Spleen (tissue), 11 donors: ENCODE results near the gene ATRIP. TPM values are rescaled to one million over a fixed set of nuclear protein-coding genes. Genes with fewer than 3 reads are reported as not detected.
A peak's percentile ranks its signal among the peaks of the same experiment; 100 is the strongest.

Experiments
- DNase-seq: peaks from one replicate; pipeline ENCODE4 v3.0.0-alpha.2; 2020
- H3K27ac ChIP-seq, 8 donors: fragments of 200-600 bp; sonication (generic) in 7 of 8; 1 replicate in 4 of 8; 2 replicates in 4 of 8; pipeline versions ENCODE4 v1.5.0 to v1.8.0; 2016 to 2021; ENCODE audit warnings: inconsistent platforms in 4 of 8, mild to moderate bottlenecking in 4 of 8, moderate library complexity in 1 of 8
- H3K27me3 ChIP-seq, 7 donors: fragments of 200-600 bp; sonication (generic) in 6 of 7; replicated peaks in 1 of 7; 1 replicate in 4 of 7; 2 replicates in 3 of 7; pipeline versions ENCODE4 v1.5.0 to v1.8.0; 2016 to 2021; ENCODE audit warnings: inconsistent platforms in 3 of 7, mild to moderate bottlenecking in 1 of 7
- H3K36me3 ChIP-seq, 6 donors: fragments of 200-600 bp; sonication (generic) in 5 of 6; 1 replicate in 4 of 6; 2 replicates in 2 of 6; pipeline versions ENCODE4 v1.5.0 to v1.8.0; 2016 to 2021; ENCODE audit warnings: inconsistent platforms in 2 of 6
- H3K4me1 ChIP-seq, 6 donors: fragments of 200-600 bp; sonication (generic) in 5 of 6; 1 replicate in 3 of 6; 2 replicates in 3 of 6; pipeline versions ENCODE4 v1.5.0 to v1.8.0; 2016 to 2021; ENCODE audit warnings: inconsistent platforms in 3 of 6
- H3K4me3 ChIP-seq, 8 donors: fragments of 200-600 bp; sonication (generic) in 7 of 8; 1 replicate in 4 of 8; 2 replicates in 4 of 8; pipeline versions ENCODE4 v1.5.0 to v1.8.0; 2016 to 2021; ENCODE audit warnings: inconsistent platforms in 4 of 8, mild to moderate bottlenecking in 4 of 8, moderate library complexity in 2 of 8
- H3K9me3 ChIP-seq, 8 donors: fragments of 200-600 bp; sonication (generic) in 7 of 8; 1 replicate in 4 of 8; 2 replicates in 4 of 8; pipeline versions ENCODE4 v1.5.0 to v1.8.0; 2016 to 2021; ENCODE audit warnings: inconsistent platforms in 4 of 8
- POLR2A ChIP-seq, 3 donors: fragments of 450-650 bp; IDR thresholded peaks; one replicate each; pipeline ENCODE4 v1.5.1; 2017; ENCODE audit warnings: antibody characterized with exemption in 3 of 3, mild to moderate bottlenecking in 1 of 3
- POLR2AphosphoS5 ChIP-seq, 3 donors: sonication (generic); formaldehyde crosslinking; IDR thresholded peaks; one replicate each; pipeline ENCODE4 v1.5.1; 2017; ENCODE audit warnings: antibody characterized with exemption in 3 of 3
- WGBS, 5 donors: extraction: QIAGEN DNeasy Blood & Tissue Kit in 3 of 5; methylation state at CpG; one replicate each; pipeline versions ENCODE4 v1.1.5 to v1.1.7; 2013 to 2018; 5-methylcytosine and 5-hydroxymethylcytosine counted together
- intact Hi-C: fragments of 100-400 bp; cut with DNase I; formaldehyde crosslinking; loops from one replicate; pipeline ENCODE4 v1.15.0; 2023; ENCODE audit warnings: low total_unique reads
- polyA plus RNA-seq, 3 donors: library from polyadenylated mRNA; stranded (reverse); fragments of 200-250 nt; gene quantifications; one replicate each; pipeline ENCODE4 v1.2.1, GENCODE V29; 2013
- total RNA-seq, 7 donors: library from RNA; depleted of rRNA in 3 of 7; stranded (reverse); fragments of >200 nt in 3 of 7; fragmentation: NEBNext Ultra II Directional in 4 of 7; extraction: Animal tissue kit (Norgen Biotek cat#: 25700) in 4 of 7; gene quantifications; one replicate each; pipeline versions ENCODE4 v1.1.0 to v1.2.1, GENCODE V29; 2016 to 2021
- TF ChIP-seq, protein P1 (sequence below), 11 experiments: fragments of 200-600 bp in 7 of 11; fragments of 450-650 bp in 4 of 11; sonication (generic) in 4 of 11; IDR thresholded peaks in 8 of 11; conservative IDR thresholded peaks in 3 of 11; 1 replicate in 7 of 11; 2 replicates in 4 of 11; pipeline versions ENCODE4 v1.4.0 to v1.8.0; 2016 to 2021; ENCODE audit warnings: antibody characterized with exemption in 11 of 11, inconsistent platforms in 4 of 11, mild to moderate bottlenecking in 1 of 11
- donor health status: healthy with polysubstance abuse.
- donor health status: DM: no; HTN: no; CAD: no; lungs with moderate emphysema.
- donor health status: DM: no; HTN: no; CAD: no.
- donor health status: Bipolar disorder and iron deficiency.
- donor health status: healthy.
- donor health status: DM: no; HTN: no; CAD: no.
- donor health status: DM: yes; HTN: yes; CAD: no.

The ATRIP gene
- total and polyA plus RNA-seq, 10 donors: 5.2 to 10.0 (median 6.8) TPM

DNA sequence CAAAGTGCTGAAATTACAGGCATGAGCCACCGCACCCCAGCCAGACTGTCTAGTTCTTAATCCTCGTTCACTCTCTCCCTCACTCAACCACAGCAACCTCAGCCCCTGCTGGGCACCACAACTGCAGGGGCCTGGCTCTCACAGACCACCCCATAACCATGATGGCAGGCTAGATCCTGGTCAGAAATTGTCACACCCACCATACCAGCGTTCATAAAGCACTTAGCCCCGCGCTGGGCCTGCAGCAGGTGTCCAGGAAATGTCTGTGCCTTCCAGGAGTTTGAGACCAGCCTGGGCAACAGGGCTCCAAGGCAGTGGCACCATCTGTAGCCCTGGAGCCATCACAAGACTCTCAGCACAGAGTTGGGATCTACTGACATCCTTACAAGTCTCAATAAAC is 55.6 kb downstream of the ATRIP start:
- Histone ChIP-seq H3K9me3 (peaks cover 0 to 5% (median 0%) of the 10 kb centered on the region in 8 donors), H3K27ac (peak overlapping the region in 6 of 8 donors; percentile 90 to 97 (median 92)), H3K36me3 (peaks cover 0 to 43% (median 8%) of the 10 kb centered on the region in 6 donors), H3K27me3 (no peaks in the 10 kb centered on the region), H3K4me1 (peaks cover 12 to 62% (median 39%) of the 10 kb centered on the region in 6 donors), H3K4me3 (peak overlapping the region in 1 of 8 donors; percentile 80)
- WGBS, 5 donors: 75 to 90% (median 78%) methylated on average over 5 of the region's 5 CpGs
- no peak for TF ChIP-seq POLR2AphosphoS5 (IDR thresholded peaks at IDR 0.05)
- no peak for TF ChIP-seq POLR2A (IDR thresholded peaks at IDR 0.05)
- TF ChIP-seq, protein P1, sequence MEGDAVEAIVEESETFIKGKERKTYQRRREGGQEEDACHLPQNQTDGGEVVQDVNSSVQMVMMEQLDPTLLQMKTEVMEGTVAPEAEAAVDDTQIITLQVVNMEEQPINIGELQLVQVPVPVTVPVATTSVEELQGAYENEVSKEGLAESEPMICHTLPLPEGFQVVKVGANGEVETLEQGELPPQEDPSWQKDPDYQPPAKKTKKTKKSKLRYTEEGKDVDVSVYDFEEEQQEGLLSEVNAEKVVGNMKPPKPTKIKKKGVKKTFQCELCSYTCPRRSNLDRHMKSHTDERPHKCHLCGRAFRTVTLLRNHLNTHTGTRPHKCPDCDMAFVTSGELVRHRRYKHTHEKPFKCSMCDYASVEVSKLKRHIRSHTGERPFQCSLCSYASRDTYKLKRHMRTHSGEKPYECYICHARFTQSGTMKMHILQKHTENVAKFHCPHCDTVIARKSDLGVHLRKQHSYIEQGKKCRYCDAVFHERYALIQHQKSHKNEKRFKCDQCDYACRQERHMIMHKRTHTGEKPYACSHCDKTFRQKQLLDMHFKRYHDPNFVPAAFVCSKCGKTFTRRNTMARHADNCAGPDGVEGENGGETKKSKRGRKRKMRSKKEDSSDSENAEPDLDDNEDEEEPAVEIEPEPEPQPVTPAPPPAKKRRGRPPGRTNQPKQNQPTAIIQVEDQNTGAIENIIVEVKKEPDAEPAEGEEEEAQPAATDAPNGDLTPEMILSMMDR (IDR thresholded peaks at IDR 0.05 in 8 of 11, conservative IDR thresholded peaks at IDR 0.05 in 3 of 11): no peak
- DNase-seq: no peak
- intact Hi-C loops: loop anchor here (10.0 kb wide), 1 partner anchor 57 kb away; the partner anchor contains the start of genes ATRIP, CCDC51 and TMA7

DNA sequence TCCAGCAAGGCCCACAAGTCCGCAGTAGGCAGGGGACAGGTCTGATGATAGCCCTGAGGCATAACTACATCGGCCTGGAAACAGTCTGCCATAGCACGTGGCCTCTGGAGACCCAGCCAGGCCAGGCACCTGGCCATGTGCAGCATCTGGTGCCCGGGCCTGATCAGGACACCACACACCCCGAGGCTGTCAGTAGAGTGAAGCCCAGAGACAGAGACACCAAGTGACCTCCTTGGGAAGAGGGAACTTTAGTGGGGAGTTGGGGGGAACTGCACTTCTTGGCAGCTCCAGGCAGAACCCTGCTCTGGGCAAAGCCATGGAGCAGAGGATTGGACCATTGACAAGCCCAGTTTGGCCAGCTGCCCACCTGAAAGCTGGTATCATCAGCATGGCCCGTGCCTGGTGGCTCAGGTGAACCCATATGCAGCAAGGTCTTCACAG is 56.2 kb downstream of the ATRIP start:
- Histone ChIP-seq H3K27me3 (no peaks in the 10 kb centered on the region), H3K9me3 (peaks cover 0 to 5% (median 0%) of the 10 kb centered on the region in 8 donors), H3K4me3 (peak overlapping the region in 7 of 8 donors; percentile 60 to 80 (median 63)), H3K36me3 (peaks cover 0 to 37% (median 5%) of the 10 kb centered on the region in 6 donors), H3K27ac (peak overlapping the region; percentile 83 to 97 (median 91)), H3K4me1 (peaks cover 15 to 68% (median 45%) of the 10 kb centered on the region in 6 donors)
- WGBS, 5 donors: 74 to 87% (median 84%) methylated on average over 5 to 6 of the region's 6 CpGs
- intact Hi-C loops: loop anchor here (10.0 kb wide), 1 partner anchor 58 kb away; the partner anchor contains the start of genes ATRIP, CCDC51 and TMA7
- TF ChIP-seq POLR2A (IDR thresholded peaks at IDR 0.05) (no peak), POLR2AphosphoS5 (IDR thresholded peaks at IDR 0.05) (no peak)
- TF ChIP-seq, protein P1 (IDR thresholded peaks at IDR 0.05 in 8 of 11, conservative IDR thresholded peaks at IDR 0.05 in 3 of 11): no peak
- no peak for DNase-seq

GRCh38 chr3:48503401-48504050 is 57.0 kb downstream of the ATRIP start:
- no peak for TF ChIP-seq POLR2A (IDR thresholded peaks at IDR 0.05)
- TF ChIP-seq, protein P1 (IDR thresholded peaks at IDR 0.05 in 8 of 11, conservative IDR thresholded peaks at IDR 0.05 in 3 of 11): no peak
- no peak for TF ChIP-seq POLR2AphosphoS5 (IDR thresholded peaks at IDR 0.05)
- peak; percentile 82 for DNase-seq
- H3K27me3 ChIP-seq: no peaks in the 10 kb centered on the region
- peak overlapping the region; percentile 52 to 80 (median 63) for H3K4me3 ChIP-seq
- H3K9me3 ChIP-seq: no peaks in the 10 kb centered on the region
- intact Hi-C loops: loop anchor here (10.0 kb wide), 1 partner anchor 59 kb away; the partner anchor contains the start of genes ATRIP, CCDC51 and TMA7
- H3K4me1 ChIP-seq: peaks cover 15 to 71% (median 48%) of the 10 kb centered on the region in 6 donors
- 12 to 31% (median 13%) methylated on average over 9 to 26 of the region's 26 CpGs for WGBS, 5 donors
- H3K27ac ChIP-seq: peak overlapping the region; percentile 83 to 97 (median 91)
- H3K36me3 ChIP-seq: peaks cover 0 to 29% (median under 1%) of the 10 kb centered on the region in 6 donors
